NCI-H748 treated with DMSO at 0.1 percent for 48 hours (cell line): ENCODE data around the gene TP53BP2.

Experiments used
- DNase-seq: peaks from one replicate; lab custom pipeline; 2025; lab: John Stamatoyannopoulos, UW

The TP53BP2 gene

DNA sequence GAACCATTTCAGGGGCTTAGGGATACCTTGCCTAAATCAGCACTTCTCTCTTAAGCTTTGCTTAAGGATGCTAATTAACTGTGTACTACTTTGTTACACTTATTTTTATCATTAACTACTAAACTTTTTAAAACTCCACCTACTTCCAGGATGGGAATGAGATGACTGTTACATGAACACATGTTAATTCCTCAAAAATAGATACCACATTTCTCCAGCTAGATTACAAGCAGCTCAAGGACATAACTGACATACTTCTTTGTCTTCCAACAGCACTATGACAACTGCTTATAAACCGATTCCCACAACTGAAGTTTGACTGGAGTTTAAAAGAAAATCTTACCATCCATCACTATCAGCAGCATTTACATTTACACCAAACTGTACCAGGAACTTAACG lies 53.7 kb downstream of the TP53BP2 start:
- no peak for DNase-seq

GRCh38 chr1:223788746-223789415 lies 56.9 kb downstream of the TP53BP2 start:
- no peak for DNase-seq

- no peak for DNase-seq
Observed at GRCh38 chr1:223785808-223786207, 59.9 kb downstream of the TP53BP2 start.

- DNase-seq: no peak
Observed at GRCh38 chr1:223784541-223784940, 61.2 kb downstream of the TP53BP2 start.

DNA sequence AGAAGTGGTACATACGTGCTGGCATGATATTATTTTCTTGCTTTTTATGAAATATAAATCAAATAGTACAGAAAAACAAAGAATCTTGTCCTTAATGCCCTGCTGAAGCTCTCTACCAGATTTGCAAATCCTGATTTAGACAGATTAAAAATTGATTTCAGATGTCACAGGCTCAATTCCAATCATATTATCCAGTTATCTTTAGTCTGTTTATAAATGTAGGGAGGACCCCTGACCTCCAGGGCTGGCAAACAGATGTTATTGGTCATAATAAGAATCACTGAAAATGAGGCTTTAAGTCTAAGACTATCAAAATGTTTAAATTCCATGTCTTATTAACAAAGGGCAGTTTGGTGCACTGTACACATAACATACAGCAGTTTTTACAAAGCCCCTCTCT lies 62.1 kb downstream of the TP53BP2 start:
- DNase-seq: no peak

GRCh38 chr1:223780949-223781348 lies 64.8 kb downstream of the TP53BP2 start:
- no peak for DNase-seq

- no peak for DNase-seq
Observed at GRCh38 chr1:223780318-223780717, 65.4 kb downstream of the TP53BP2 start.

GRCh38 chr1:223776826-223777454 lies 68.8 kb downstream of the TP53BP2 start:
- no peak for DNase-seq

- no peak for DNase-seq
Observed at GRCh38 chr1:223776075-223776814, 69.5 kb downstream of the TP53BP2 start.

DNA sequence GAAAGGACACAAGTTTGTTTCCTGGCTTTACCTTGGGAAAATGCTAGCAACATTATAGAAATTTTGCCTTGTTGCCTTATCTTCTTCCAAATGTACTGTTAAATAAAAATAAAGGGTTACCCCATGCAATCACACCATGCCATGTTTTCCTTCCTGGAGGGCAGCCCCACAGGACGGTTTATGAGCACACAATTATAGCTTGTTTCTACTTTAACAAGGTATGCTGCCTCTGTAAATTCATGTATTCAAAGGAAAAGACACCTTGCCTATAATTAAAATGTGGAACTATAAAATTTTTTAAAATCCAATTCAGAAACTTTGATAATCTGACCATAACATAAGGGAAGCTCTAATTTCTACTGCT lies 70.1 kb downstream of the TP53BP2 start:
- DNase-seq: no peak

- DNase-seq: no peak
Observed at GRCh38 chr1:223775054-223775453, 70.7 kb downstream of the TP53BP2 start.

- DNase-seq: no peak
Observed at GRCh38 chr1:223774134-223774814, 71.5 kb downstream of the TP53BP2 start.

GRCh38 chr1:223772771-223773160 lies 73.0 kb downstream of the TP53BP2 start:
- no peak for DNase-seq

DNA sequence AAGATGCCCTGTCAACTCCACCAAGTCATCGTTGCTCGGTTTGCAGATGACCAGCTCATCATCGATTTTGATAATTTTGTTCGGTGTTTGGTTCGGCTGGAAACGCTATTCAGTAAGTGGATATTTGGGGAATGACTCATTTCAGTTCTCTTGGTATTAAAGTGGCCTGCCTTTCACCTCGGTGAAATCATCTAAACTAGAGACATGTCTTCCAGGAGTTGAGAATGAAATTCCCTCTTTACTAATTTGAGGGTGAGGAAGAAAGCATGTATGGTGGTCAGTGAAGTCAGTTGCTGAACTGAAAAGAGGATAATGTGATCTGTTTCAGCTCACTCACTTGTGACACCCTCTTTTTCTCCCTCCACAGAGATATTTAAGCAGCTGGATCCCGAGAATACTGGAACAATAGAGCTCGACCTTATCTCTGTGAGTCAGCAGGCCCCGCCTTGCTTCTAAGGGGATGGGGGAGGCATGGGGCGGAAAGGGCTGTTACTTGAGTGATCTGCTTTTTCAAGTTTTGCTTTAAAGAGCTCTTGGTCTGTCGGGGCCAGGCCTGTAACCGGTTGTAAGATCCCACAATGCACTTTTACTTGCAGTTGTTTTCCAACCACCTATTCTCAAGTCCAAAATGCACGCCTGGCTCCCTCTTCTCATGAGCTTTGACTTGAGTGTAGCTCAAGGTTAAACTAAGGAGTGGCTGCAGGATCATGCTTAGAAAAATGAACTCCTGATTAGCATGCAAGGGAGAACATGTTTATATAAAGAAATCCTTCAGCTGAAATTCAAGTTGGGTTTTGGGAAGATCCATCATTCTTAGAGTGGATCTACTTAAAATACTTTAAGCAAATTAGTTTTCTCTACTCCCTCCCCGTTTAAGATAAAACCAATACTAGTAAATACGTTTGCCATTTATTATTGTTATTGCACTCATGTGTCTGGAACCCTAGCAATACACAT lies 73.7 kb downstream of the TP53BP2 start:
- peak; percentile 35 for DNase-seq

GRCh38 chr1:223771469-223771813 lies 74.3 kb downstream of the TP53BP2 start:
- no peak for DNase-seq

DNA sequence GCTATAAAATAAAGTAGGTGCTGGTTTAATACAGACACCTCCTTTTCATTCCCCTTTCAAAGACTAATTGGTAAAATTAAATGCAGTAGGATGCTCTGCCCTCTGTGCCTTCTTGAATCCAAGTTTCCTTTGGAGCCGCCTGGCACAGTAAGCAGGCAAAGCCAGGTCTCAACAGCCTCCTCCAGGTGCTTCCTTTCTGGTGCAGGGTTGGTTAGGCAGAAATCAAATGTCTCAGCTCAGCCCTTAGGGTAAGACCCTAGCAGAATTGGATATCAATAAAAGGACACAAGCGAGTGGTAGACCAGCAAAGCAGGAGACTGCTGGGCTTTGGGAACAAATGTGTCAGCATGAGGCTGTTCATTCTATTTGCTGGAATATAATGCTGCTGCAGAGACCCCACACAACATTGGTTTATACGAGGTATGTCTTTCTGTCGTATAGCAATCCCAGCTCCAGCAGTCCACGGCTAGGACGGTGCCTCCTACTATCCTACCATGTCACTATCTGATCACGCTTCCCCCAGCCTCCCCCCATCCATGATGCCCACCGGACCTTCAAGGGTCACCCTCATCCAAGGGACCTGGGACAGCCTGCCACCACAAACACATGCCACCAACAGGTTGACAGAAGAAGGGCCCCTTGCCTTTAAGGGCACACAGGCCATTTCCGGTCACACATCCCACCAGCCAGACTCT lies 75.0 kb downstream of the TP53BP2 start:
- DNase-seq: no peak

- peak; percentile 74 for DNase-seq
Observed at GRCh38 chr1:223765719-223766340, 79.9 kb downstream of the TP53BP2 start.

DNA sequence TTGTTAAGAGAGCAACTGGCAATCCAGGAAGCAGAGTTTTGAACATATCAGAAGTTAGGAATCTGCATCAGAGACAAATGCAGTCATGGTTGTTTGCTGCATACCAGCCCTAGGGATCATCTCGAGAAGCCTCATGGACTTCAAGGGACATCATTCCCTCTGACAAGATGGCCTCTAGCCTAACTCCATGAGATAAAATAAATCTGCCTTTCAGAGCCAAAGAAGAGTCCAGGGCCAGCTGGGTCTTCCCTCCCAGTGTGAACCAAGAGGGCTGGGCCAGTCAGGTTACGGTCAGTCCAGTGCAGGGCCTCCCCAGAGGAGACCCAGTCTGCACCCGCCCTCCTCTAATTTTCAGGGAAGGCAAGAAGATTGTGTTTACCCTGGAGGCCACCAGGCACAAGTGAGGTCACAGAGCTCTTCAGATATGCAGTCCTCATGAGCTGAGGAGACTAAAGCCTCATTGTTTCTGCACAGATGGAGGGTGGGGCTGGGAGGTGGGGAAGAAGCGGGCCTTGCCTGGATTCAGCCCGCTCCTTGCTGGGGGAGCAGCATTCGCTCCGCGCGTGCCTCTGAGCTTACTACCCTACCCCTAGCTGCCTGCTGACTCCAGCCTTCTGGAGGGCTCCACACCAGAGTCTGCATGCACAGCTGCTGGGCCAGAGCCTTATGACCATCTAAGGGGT lies 80.6 kb downstream of the TP53BP2 start:
- peak; percentile 54 for DNase-seq

DNA sequence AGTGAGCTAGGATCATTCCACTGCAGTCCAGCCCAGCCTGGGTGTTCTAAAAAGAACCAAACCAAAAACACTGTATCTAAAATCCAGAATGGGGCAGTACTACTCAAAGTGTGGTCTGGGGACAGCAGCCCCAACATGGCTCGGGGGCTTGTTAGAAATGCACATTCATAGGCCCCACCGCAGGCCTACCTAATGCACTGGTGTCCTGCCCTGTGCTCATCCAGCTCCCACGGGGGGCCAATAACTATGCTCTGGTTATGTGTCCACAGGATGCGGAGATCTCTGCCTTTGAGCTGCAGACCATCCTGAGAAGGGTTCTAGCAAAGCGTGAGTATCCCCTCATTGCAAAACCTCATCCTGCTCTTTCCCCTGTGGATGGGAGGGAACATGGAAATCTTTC lies 81.9 kb downstream of the TP53BP2 start:
- no peak for DNase-seq

GRCh38 chr1:223763251-223763650 lies 82.5 kb downstream of the TP53BP2 start:
- DNase-seq: no peak
